ACHN (cell line): ENCODE results near the gene UEVLD.
A peak's percentile ranks its signal among the peaks of the same experiment; 100 is the strongest.

Experiments used
- DNase-seq: peaks from one replicate; pipeline ENCODE4 v3.0.0-alpha.2; 2015
- in situ Hi-C: cut with HindIII; loops from 2 replicates; pipeline ENCODE4 v1.10.0; 2017; ENCODE audit warnings: low sequenced_read_pairs, low pct_ligation_motif_present, low pct_unique_long_range_greater_than_20kb

Gene UEVLD

DNA sequence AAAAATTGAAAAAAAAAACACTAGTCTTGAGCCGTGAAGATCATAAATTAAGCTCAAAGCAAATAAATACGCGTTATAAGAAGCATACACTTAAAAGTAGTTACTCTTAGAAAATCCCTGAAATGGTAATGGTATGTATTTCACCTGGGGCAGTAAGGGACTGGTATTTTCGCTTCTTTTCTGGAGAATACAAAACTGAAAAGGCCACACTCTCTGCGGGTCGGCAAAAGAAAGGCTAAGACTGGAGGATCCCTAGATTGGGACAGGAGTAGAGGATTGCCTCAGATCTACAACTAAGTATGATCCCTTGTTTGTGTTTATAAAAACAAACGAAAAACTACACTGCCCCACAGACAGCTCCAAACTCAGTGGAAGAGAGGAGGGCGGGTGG is 62.4 kb downstream of the UEVLD start:
- DNase-seq = peak; percentile 24
- in situ Hi-C loops = no loop called here

- in situ Hi-C loops = no loop called here
- DNase-seq = no peak
These were observed 64.3 kb downstream of the UEVLD start for GRCh38 chr11:18524248-18524647.

GRCh38 chr11:18523084-18523483 is 65.5 kb downstream of the UEVLD start:
- in situ Hi-C loops = no loop called here
- DNase-seq = no peak

DNA sequence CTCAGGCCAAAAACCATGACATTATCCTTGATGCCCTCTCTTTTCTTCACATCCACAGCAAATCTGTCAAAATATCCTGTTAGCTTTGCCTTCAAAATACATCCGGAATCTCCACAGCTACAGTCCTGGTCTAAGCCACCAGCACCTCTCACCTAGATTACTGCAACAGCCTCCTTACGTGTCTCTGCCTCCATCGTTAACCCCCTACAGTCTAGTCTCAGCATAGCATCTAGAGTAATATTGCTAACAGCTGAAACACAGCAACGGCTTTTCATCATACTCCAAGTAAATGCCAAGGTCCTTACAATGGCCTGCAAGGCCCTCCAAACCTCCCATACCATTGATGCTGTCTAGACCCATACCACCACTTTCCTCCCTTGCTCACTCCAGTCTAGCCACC is 66.1 kb downstream of the UEVLD start:
- DNase-seq = no peak
- in situ Hi-C loops = no loop called here

DNA sequence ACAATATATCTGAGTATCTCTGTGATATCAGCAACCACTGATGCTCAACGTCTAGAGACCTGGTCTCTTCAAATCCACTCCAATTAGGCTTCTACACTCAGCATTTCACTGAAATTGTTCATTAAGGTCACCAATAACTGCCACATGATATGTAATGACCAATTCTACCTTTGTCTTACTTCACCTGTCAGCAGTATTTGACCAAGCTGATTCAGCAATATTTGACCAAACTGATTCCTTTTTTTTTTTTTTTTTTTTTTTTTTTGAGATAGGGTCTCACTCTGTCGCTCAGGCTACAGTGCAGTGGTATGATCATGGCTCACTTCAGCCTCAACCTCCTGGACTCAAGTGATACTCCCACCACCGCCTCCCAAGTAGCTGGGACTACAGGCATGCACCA is 67.4 kb downstream of the UEVLD start:
- no peak for DNase-seq
- in situ Hi-C loops = no loop called here

- in situ Hi-C loops = no loop called here
These were observed 86.2 kb downstream of the UEVLD start for GRCh38 chr11:18502352-18502751.

DNA sequence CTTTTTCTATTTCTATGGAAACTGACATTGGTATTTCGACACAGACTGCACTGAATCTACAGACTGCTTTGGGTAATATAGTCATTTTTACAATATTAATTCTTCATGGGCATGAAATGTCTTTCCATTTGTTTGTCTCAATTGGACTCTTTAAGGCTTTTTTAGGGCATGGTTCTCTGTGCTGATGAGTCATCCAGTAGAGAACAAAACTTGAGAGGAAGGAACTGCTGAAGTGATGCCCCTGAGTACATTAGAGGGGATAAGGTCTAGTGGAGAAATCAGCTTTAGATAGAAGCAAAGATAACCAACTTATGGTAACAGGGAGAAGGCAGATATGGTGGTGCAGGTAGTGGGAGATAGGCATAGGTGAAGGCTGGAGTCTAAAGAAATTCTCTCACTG is 86.9 kb downstream of the UEVLD start:
- no peak for DNase-seq
- in situ Hi-C loops = no loop called here

More at GRCh38 chr11:18502352-18502751, 86.2 kb downstream of the UEVLD start:
- DNase-seq = no peak

GRCh38 chr11:18498039-18498438 is 90.5 kb downstream of the UEVLD start:
- DNase-seq = no peak

DNA sequence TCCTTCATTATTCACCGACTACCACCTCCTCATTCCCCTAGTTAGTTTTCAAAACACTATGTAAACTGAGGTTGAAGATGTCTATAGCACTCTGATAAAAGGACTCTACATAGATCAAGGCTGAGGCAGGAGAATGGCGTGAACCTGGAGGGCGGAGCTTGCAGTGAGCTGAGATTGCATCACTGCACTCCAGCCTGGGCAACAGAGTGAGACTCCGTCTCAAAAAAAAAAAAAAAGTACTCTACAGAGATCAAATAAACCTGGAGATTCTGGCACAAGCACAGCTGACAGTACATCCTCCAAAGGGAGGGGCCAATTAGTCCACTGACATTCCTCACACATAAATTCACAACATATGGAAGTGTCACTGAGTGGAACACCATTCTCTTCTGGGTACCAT is 92.8 kb downstream of the UEVLD start:
- DNase-seq = no peak
- in situ Hi-C loops = no loop called here

More at GRCh38 chr11:18498039-18498438, 90.5 kb downstream of the UEVLD start:
- in situ Hi-C loops = no loop called here

- DNase-seq = no peak
- in situ Hi-C loops = no loop called here
These were observed 93.3 kb downstream of the UEVLD start for GRCh38 chr11:18495271-18495670.

- DNase-seq = no peak
- in situ Hi-C loops = no loop called here
These were observed 95.2 kb downstream of the UEVLD start for GRCh38 chr11:18493310-18493709.

DNA sequence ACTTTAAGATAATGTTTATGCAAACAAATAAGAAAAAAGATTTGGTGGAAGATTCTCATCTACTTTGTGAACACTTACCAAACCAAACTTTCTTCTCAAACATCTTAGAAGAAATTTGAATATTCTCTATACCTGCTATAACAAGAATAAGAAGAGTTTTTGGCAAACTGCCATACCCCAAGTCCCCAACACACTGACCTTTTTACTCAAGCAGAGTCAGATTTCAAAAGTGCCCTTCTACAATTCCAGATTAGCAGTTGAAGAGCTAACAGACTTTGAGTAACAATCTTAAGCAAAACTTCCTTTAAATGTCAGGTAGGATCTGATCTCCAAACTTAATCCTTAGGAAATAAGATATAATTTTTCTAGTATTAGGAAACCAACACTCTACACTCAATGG is 95.6 kb downstream of the UEVLD start:
- in situ Hi-C loops = no loop called here
- no peak for DNase-seq

- DNase-seq = no peak
- in situ Hi-C loops = no loop called here
These were observed 96.6 kb downstream of the UEVLD start for GRCh38 chr11:18491924-18492323.

- in situ Hi-C loops = no loop called here
- DNase-seq = no peak
These were observed 97.6 kb downstream of the UEVLD start for GRCh38 chr11:18490736-18491485.

DNA sequence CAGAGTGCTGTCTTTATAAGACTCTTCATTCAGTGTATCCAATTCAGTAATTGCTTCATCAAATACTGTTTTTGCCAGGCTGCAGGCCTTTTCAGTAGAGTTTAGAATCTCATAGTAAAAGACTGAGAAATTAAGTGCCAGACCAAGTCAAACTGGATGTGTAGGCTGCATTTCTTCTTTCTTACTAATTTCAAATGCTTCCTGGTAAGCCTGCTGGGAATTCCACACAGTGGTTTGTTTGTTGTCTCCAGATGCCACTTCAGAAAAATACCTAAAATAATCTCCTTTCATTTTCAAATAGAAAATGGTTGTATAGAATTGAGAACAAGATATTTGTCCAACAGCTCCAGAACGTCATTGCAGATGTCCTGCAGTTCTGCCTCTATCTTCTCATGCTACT is 98.2 kb downstream of the UEVLD start:
- in situ Hi-C loops = no loop called here
- no peak for DNase-seq

- no peak for DNase-seq
These were observed 102.5 kb downstream of the UEVLD start for GRCh38 chr11:18485913-18486528.

More at GRCh38 chr11:18485913-18486528, 102.5 kb downstream of the UEVLD start:
- in situ Hi-C loops = no loop called here
